Stromal cell of bone marrow (primary cell): Measurements from ENCODE around the gene NFKBIA.
"Not testable (repeated sequence)": the region's sequence is repeated elsewhere in the genome, so short reads cannot be mapped to it uniquely, and the experiment has no call there.

Source experiments
- DNase-seq: peaks from one replicate; pipeline ENCODE4 v3.0.0-alpha.2; 2012; ENCODE audit warnings: low read depth

Gene NFKBIA

DNA sequence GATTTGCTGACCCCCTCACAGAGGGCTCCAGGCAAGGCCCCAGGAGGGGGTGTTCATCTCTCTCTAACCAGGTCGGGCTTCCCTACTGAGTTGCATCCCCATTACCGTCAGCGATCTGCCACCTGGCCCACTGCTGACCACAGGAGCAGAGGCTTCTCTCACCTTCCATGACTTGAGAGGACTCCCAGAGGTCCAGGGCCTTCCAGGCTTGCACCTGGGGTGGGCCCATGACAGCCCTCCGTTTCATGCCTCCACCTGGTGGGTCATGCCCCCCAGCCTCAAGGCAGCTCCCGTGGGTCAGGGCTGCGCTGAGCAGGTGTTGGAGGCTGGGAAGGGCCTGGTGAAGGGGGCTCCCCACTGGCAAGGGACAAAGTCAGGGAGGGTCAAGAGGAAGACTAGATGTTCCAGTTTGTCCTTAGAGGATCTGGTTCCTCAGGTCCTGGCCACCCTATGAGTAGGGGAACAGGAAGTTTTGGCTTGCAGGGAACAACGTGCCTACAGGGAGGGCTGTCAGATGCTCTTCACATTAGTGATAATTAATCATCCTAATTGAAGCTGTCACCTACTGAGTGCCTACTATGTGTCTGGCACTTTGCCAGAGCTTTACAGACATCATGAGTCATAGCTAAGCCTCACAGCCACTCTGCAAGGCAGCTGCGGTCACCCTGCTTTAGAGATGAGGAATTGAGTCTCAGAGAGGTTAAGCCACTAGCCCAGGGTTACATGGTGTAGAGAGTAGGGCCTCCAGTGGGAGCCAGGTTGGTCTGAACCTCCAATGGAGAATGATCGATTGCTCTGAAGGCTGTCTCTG, 13.8 kb downstream of the NFKBIA start:
- no peak for DNase-seq

DNA sequence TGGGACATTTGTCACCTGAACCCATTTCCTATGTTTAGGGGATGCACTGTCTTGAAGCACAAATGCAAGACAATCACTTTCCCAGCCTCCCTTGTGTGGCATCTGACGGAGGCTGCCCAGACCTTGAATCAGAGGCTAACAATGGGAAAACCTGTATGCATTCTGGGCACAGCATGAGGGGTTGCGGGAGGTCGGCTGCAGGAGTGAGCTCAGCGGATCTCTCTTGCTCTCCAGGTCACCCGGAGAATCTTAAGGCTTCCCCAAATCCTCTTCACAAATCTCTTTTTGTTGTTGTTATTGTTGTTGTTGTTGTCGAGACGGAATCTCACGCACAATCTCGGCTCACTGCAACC, 15.3 kb downstream of the NFKBIA start:
- DNase-seq, result no peak

DNA sequence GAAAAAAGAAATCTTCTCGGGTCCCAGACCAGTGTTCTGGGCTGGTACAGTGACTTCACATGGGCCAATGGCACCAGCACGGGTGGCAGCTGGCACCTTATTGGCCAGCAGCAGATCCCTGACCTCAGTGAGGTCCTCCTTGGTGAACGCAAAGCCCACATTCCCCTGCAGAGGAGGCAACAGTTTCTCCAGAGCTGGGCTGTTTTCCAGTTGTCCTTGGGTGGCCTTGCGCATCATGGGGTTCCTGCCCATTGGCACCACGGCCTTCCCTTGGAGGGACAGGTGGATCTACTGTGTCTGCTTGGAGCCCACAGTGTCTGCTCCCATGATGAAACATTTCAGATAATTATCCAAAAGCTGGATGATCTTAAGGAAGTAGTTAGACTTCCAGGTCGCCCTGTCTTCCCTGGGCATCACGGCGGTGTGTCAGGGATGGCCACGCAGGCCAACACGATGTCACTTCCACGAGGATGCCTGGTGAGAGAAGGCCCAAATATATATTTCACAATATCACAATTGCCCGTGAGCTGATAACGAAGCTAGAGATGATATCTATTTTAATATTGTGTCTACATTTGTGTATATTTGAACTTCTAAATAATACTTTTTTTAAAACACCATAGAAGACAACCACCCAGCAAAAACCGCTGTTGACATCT, 15.8 kb downstream of the NFKBIA start:
- no peak for DNase-seq

DNA sequence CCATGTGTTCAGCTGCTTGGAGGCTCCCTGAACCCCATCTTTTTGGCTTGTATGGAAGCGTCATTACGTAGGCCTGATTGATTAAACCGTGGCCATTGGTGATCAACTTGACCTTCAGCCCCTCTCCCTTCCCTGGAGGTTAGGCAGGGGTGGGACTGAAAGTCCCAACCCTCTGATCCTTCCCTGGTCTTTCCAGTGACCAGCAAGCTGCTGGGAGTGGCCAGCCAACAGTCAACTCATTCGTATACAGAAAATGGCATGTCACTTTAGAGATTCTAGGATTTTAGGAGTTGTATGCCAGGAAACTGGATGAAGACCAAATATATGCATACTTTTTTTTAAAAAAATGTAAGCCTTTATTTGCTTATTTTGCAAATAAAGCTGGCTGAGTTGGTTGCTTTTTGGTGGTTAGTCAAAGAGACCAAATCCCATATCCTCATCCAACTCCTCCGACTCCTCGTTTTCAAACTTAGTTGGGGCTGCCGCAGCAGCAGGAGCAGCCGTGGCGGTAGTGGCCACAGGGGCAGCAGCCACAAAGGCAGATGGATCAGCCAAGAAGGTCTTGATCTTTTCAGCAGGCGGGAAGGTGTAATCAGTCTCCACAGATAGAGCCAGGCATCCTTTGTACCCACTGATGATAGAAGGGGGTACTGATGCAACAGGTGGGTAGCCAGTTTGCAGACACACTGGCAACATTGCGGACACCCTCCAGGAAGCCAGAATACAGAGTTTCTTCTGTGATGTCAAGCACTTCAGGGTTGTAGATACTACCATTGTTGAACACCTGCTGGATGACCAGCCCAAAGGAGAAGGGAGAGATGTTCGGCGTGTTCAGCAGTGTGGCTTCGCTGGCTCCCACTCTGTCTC, 16.6 kb downstream of the NFKBIA start:
- DNase-seq, result no peak

DNA sequence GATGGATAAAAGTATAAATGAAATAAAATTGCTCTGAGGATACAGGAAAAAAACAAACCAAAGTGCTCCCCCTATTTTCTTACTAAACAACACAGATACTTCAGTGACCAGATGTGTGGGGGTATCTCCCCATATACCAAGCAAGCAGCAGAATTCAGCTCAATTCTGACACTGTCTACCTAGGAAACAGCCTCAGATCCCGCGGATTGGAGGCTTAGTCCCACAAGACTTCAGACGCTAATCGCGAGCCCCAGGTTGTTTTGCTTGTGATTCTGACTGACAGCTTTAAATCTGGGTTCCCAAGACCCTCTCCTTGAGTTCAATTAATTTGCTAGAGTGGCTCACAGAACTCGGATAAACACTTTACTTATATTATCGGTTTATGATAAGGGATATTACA, 17.3 kb downstream of the NFKBIA start:
- DNase-seq, result no peak

DNA sequence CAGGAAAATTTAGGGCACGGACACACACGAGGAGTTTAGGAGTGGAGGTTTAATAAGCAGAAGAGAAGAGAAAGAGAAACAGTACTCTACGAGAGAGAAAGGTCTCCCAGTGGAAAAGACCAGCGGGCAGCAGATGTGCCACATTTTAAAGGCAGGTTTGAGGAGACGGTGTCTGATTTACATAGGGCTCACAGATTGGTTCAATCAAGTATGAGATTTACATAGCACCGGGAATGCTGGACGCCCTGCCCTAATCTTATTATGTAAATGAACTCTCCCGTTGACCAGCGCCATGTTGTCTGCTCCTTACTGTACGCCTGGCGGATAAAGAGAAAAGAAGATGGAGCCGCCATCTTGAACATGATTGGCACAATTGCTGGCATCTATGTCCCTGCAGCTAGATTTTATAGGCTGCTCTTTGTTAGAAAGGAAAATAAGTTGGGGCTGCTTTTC, 17.9 kb downstream of the NFKBIA start:
- no peak for DNase-seq

DNA sequence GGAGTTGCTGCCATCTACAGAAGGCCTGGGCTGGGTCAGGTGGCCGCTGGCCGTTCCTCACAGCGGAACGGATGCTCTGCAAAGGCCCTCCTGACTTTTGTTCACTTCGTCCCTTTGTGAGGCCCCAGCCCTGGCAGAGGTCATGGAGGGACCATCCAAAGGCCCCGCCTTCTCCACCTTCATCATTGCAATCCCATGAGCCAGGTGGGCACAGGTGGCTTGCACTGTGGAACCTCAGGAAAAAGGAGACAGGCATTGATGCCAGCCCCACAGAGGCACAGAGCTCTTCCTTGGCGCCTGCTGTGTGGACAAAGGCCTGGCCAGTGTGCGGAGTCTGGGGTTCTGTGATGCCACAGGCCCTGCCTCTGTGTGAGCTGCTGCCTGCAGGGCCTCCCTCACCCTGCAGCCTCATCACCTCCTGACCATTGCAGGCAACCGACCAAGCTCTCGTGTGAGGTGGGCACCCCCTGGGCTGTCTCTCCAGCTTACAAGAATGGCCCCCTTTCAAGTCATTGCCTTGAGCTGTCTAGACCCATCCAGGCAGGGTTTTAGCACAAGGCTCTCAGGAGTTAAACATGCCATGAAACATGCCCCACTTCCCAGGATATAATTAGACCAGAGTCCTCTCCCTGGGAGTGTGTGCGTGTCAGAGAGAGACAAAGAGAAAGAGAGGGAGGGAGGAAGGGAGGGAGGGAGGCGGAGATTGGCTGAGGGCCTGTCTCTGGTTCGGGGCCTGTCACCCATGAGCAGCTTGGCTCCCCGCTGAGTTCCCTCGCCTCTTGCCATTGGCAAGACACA, 19.3 kb downstream of the NFKBIA start:
- DNase-seq, result peak; percentile 89

DNA sequence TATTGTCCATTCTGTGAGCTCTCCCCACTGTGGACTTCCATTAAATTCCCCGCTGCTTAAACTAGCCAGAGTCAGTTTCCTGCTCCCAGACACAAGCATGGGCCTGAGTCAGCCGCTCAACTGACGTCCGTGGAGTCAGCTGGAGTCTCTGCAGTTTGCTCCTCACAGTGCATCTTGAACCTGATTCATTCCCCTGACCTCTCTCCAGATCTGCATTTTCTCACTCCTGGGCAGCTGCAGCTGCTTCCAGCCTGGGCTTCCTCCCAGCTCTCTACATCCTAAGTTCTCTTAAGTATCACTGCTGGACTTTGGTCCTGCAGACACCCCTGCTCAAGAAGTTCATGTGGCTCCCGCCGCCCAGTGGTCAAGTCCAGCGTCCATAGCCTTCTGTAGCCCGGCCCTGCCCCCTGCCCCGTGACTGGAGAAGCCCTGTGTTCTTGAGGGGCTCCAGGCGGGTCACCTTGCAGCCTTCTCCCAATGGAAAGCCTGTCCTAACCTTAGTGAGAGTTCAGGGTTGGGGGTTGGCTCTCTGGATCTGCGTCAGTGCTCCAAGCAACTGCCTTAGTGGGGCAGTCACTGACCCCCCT, 20.0 kb downstream of the NFKBIA start:
- peak; percentile 94 for DNase-seq

DNA sequence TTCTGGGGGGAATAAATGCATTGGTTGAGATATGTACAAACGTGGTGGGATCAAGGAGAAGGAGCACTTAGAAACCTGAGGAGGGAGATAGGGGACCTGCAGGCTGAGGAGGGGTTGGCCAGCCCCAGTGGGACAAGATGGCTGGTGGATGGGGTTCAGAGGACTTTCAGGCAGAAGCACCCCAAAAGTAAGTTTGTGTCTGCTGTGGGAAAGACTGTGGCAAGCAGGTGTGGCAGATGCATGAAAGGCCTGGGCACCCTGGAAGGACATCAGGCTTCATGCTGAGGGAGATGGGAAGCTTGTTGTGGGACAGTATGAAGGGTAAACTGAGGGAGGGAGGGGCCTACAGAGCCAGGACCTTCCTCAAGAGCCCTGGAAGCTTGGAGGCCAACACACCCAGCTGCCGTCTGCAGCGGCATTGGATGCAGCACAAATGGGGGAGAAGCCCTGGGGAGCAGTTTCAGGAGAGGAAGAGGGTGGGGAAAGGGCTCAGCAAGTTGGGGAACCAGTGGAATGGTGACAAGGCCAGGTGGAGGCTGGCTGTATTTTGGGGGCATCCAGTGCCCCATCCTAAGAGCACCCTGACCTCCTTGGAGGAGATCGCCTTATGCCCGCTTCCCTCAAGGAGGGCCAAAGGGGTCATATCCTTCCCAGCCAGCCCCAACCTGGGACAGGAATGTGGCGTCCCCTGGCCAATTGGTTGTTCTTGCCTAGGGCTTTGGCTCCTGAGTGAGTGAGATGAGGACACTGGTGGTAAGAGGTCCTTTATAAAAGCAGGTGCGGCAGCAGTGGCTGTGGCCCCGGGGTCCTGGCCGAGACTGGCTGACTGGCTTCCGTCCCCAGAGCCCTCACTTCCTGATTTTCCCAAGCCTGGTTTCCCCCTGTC, 20.7 kb downstream of the NFKBIA start:
- DNase-seq, result no peak

DNA sequence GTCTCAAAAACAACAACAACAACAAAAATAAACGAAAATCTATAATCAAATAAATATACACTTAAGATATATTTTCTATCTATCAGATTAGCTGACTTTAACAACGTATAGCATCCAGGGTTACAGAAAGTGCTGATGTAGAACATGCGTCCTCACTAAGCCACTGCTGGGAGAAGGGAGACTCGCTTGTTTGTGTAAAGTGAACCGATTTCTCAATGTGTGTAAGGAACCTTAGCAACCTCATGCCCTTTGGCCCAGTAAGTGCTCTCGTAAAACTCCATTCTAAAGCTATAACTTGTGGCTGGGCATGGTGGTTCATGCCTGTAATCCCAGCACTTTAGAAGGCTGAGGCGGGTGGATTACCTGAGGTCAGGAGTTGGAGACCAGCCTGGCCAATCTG, 23.8 kb downstream of the NFKBIA start:
- DNase-seq, result no peak

DNA sequence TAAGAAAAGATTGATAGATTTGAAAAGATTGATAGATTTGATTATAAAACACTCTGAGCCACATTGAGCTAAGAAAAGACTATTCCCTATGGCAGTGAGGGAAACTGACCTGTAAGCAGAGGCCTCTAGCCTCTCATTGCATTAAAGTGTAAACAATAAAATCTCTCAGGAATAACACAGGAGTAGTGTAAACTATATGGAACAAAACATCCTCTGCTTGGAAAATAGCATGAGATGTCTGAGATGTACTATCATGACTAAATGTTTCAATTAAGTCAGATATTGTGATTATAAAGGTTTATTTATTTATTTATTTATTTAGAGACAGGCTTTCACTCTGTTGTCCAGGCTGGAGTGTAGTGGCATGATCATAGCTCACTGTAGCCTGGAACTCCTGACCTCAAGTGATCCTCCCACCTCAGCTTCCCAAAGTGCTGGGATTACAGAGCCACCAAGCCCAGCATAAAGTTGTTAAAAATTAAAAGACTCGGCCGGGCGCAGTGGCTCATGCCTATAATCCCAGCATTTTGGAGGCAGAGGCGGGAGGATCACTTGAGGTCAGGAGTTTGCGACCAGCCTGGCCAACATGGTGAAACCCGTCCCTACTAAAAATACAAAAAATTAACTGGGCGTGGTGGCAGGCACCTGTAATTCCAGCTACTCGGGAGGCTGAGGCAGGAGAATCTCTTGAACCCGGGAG, 25.2 kb downstream of the NFKBIA start:
- not testable (repeated sequence) for DNase-seq

DNA sequence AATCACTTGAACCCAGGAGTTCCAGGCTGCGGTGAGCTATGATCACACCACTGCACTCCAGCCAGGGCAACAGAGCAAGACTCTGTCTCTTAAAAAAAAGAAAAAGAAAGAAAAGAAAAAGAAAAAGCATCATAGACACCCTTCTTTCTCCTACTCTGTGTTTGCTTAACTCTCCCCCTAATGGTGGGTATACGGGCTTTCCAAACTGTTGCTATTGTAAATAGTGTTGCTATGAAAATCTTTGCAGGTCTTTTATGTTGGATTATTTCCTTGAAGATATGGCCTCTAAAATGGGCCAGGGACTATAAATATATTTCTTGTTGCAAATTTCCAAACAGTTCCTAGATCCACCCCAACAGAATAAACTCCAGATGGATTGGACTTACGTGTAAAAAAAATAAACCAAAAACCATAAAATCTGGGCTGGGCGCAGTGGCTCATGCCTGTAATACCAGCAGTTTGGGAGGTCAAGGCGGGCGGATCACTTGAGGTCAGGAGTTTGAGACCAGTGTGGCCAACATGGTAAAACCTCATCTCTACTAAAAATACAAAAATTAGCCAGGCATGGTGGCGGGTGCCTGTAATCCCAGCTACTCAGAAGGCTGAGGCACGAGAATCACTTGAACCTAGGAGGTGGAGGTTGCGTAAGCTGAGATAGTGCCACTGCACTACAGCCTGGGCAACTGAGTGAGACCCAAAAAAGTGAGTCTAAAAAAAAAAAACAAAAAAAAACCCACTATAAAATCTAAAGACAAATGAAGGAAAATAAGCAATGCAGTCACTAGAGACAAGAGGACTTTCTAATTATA, 25.9 kb downstream of the NFKBIA start:
- peak; percentile 78 for DNase-seq

DNA sequence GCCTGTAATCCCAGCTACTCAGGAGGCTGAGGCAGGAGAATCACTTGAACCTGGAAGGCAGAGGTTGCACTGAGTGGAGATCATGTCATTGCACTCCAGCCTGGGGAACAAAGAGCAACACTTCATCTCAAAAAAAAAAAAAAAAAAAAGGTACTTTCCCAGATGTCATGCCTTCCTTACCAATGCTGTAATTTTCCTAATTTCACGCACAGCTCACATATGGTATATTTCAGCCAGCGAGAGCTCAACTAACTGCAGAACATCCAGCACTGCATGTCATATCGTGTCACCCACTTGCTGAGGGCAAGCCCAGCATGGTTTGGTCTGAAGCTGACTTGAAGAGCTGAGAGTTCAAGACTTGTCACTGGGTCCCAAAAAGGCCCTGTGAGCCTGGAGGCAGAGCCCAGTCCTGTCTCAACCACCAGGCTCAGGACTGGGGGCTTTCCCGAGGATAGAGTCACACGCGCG, 29.0 kb downstream of the NFKBIA start:
- DNase-seq, result no peak

DNA sequence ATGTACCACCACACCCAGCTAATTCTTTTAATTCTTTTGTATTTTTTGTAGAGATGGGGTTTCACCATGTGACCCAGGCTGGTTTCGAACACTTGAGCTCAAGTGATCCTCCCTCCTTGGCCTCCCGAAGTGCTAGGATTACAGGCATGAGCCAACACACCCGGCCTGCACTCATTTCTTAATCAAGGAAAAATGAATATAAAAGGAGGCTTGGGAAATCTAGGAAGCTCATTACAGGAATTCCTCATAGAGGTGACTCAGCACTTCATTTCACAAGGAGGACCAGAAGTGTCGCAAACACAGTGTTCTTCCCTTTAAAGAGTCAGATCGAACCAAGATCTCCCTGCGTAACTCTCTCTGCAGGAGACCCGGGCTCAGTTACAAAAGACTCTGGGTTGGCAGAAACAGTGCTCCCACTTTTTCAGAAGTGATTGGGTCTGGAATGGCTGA, 30.3 kb downstream of the NFKBIA start:
- peak; percentile 97 for DNase-seq

DNA sequence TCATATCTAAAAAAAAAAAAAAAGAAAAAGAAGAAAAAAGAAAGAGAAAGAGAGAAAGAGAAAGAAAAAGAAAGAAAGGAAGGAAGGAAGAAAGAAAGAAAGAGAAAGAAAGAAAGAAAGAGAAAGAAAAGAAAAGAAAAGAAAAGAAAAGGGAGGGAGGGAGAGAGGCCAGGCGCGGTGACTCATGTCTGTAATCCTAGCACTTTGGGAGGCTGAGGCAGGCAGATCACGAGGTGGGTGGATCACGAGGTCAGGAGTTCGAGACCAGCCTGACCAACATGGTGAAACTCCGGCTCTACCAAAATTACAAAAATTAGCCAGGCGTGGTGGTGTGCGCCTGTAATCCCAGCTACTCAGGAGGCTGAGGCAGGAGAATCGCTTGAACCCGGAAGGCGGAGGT, 31.3 kb downstream of the NFKBIA start:
- not testable (repeated sequence) for DNase-seq

DNA sequence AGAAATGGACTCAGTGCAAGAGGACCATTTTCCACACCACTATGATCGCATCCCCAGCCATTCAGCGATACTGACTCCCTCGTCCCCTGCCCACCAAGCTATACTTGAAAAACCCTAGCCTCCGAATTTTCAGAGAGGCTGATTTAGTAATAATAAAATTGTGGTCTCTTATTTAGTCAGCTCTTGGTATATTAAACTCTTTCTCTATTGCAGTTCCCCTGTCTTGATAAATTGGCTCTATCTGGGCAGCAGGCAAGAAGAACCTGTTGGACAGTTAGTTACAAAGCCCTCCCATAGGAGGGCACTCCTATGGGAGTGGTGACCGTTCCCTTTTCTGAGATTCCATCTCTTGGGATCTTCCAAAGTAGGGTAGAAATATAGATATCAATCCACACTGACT, 33.6 kb downstream of the NFKBIA start:
- DNase-seq, result no peak

DNA sequence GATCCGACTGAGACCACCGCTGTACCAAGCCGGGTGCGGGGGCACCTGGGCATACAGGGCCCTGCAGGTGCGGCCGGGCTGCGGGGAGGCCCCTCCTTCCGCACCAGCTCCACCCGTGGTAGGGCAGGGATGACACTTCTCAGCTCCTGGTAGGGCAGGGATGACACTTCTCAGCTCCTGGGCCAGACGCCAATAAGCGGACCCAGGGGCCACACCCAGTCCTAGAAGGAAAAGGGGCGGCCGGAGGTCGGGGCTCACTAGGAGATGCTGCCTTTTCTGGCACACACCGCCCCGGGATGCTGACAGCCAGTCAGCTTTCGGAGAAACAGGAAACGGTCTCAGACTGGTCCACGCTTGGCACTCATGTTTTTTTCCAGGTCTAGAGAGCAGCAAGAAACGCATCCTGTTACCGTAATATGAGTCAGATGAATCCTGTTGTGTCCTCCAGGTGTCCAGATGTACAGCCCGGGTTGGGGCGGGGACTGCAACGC, 34.8 kb downstream of the NFKBIA start:
- DNase-seq, result no peak

DNA sequence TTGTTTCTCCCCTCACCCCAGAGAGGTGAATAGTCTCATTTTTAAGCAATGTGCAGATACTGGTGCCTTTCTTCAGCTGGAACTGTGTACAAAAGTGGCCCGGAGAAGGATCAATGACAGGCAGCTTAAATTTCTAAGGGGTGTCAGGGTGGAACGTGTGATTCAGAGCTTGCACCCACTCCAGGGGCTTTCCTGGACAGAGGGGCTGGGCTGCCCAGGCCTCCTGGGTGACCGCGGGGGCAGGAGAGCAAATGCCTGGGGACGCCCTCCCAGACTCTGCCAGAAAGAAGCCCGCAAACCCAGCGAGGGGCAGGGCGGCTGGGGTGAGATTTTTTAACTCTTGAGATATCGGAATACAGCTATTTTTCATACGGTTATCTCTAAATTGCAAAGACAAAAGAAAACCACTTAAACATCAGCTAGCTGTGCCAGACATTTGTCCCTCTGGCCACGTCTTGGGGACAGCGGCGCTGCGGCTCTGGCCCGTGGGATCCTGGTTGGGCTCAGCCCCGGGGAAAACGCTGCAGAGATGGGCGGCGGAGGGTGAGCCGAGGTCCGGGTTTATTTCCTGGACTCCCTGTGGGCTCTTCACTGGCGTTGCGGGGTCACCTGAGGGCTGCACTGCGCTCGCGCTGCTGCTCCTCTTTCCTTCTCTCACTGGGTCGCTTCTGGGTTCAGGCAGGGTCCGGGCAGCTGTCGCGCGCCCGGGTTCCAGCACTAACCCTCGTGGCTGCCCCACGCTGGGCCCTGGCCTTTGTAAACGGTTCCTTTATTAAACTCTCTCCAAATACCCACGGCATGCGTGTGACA, 35.8 kb downstream of the NFKBIA start:
- DNase-seq, result no peak
